Esophagus muscularis mucosa (tissue), 3 donors: ENCODE measurements around the gene ITGBL1.

Source experiments
- CTCF ChIP-seq, 3 experiments: fragments of 200-600 bp in 2 of 3; fragments of 450-650 bp in 1 of 3; sonication (generic) in 2 of 3; IDR thresholded peaks; one replicate each; pipeline ENCODE4 v1.5.1; 2017 to 2019; ENCODE audit warnings: antibody characterized with exemption in 3 of 3, mild to moderate bottlenecking in 2 of 3, moderate library complexity in 1 of 3
- POLR2A ChIP-seq: fragments of 450-650 bp; IDR thresholded peaks from one replicate; pipeline ENCODE4 v1.6.1; 2017; ENCODE audit warnings: antibody characterized with exemption, moderate library complexity, mild to moderate bottlenecking, low read depth

GRCh38 chr13:101425623-101426022 lies 26.9 kb upstream of the ITGBL1 start:
- no peak for TF ChIP-seq POLR2A
- no peak for TF ChIP-seq CTCF (IDR thresholded peaks at IDR 0.05)
